Stimulated activated CD4-positive, alpha-beta T cell treated with anti-CD3 and anti-CD28 coated beads, Interleukin-1b, Interleukin-23, amount 100 ng/mL, for 24 hours (primary cell): Measurements from ENCODE around the gene IRF2BPL.

ENCODE experiments used
- DNase-seq, 4 experiments: peaks; one replicate each; pipeline ENCODE4 v3.0.0-alpha.2; 2020; ENCODE audit warnings: low read depth in 4 of 4, low spot score in 1 of 4

IRF2BPL gene

DNA sequence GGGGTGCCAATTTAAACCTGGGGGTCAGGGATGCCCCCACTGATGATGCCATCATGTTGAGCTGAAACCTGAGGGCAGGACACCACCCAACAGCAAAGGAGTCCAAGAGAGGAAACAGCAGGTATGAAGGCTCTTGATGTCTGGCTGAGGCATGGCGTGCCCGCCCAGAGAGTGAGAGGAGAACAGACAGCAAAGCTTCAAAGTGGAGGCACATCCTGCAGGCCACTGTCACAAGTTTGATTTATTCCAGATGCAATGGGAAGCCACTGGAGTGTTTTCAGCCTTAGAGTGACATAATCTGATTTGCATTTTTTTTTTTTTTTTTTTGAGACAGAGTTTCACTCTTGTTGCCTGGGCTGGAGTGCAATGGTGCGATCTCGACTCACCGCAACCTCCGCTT is 34.8 kb downstream of the IRF2BPL start:
- DNase-seq = no peak

GRCh38 chr14:76990084-76990483 is 38.4 kb downstream of the IRF2BPL start:
- no peak for DNase-seq

DNA sequence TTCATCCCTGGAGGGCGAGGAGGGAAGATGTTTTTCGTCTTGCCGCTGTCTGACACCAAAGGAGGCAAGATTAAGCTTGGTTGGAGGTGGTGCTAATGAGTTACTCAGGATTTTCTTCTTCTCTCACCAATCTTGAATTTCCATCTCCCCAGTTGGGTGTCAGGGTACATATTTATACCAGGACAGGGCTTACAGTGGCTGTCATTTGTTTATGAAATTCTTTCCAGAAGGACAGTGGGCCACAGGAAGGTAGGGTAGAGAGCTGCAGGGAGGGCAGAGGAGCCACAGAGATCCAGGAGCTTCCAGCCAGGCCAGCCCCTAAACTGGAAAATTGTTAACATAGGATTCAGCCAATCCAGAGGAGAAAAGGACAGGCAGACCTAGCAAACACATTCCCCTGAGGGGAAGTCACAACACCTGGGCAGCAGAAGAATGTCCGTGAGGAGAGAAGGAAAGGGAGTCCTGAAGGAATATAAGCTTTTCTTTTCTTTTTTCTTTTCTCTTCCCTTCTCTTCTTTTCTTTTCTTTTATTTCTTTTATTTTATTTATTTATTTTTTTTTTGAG is 40.5 kb downstream of the IRF2BPL start:
- DNase-seq = no peak

DNA sequence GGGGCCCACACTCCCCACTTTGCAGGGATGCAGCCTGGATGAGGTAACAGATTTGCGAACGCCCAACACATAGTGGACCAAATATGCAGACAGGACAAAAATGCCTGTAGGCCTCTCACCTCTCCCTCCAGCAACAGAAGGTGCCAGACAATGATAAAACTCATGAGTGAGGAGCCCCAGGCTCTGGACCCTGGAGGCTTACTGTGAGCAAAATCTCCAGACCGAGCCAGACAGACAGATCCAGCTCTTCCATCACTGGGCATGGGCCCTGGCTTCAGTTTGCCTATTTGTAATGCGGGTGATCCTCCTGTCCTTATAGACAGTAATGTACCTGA is 42.3 kb downstream of the IRF2BPL start:
- no peak for DNase-seq

GRCh38 chr14:76985540-76986230 is 42.8 kb downstream of the IRF2BPL start:
- no peak for DNase-seq

DNA sequence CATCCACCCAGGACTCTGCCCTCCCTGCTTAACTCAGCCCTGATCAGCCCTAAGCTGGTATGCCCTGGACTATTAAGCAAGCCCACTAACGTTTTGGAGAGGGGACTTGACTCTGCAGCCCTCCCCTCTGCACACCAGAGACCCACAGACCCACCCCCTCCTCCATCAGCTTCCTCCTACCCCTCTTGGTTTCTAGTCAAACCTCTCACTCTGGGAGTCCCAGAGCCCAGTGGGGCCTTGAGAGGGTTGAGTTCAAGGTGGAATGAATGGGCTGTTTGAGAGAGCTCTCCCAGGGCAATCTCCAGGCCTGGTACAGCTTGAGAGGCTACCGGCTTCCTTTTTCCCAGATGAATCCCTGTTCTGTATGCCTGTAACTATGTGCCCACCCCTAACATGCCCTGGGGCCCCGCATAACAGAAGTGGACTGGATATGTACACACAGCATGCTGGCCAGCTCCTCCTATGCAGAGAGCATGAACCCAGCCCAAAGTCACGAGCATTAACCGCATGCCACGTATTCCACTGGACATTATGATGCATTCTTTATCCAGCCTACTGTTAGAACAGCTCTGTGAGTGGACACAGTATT is 43.6 kb downstream of the IRF2BPL start:
- DNase-seq = no peak

DNA sequence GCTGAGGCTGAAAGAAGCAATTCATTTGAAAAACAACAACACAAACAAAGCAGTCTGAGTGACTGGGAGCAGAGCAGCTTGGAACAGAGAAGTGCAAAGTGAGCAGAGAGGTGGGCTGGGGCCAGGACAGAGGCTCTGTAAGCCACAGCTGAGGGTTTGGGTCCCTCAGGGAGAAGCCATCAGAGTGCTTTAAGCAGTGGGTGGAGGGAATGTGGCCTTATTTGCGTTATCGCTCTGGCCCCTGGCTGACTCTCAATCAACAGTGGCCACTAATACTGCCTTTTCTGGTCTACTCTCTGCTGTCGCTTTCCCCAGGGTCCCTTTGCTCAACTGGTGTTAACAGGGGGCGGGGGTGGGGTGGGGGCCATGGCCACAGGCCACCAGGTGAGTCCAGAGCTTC is 44.2 kb downstream of the IRF2BPL start:
- DNase-seq = no peak

- no peak for DNase-seq
Measured at GRCh38 chr14:76981670-76982069, 46.8 kb downstream of the IRF2BPL start.

DNA sequence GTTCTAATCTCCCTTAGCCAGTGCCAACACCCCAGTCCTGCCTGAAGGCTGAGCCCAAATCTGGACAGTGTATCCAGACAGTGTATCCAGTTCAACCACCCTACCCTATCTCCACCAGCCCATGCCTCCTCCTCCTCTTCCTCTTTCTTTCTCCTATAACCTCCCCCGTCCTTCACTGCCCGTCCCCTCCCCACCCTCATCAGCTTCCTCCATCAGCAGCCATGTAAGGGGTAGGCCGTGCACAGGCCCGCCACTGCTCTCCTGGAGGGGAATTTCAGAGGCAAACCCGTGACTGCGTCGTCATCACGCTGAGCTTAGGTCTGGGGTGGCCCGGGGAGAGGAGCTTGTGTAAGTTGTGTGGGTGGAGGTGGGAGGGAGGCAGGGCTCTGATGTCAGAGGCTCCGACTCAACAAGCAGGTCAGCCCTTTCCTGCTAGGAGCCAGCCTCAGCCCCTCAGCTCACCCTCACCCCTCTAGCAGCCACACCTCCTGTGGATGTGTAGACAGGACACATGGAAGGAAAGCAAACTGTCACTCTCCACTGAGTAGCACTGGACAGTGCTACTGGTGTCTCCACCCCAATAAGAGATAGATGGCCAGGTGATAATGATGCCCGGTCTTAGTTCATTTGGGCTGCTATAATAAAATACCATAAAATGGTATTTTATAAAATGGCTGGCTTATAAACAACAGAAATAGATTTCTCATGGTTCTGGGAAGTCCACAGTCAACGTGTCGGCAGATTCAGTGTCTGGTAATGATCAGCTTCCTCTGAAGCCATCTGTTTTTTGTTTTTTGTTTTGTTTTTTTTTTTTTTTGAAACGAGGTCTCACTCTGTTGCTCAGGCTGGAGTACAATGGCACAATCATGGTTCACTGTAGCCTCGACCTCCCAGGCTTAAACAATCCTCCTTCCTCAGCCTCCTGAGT is 50.5 kb downstream of the IRF2BPL start:
- peak; percentile 60 to 82 (median 72) for DNase-seq

- no peak for DNase-seq
Measured at GRCh38 chr14:76976240-76977005, 52.1 kb downstream of the IRF2BPL start.

- no peak for DNase-seq
Measured at GRCh38 chr14:76975812-76976211, 52.7 kb downstream of the IRF2BPL start.

DNA sequence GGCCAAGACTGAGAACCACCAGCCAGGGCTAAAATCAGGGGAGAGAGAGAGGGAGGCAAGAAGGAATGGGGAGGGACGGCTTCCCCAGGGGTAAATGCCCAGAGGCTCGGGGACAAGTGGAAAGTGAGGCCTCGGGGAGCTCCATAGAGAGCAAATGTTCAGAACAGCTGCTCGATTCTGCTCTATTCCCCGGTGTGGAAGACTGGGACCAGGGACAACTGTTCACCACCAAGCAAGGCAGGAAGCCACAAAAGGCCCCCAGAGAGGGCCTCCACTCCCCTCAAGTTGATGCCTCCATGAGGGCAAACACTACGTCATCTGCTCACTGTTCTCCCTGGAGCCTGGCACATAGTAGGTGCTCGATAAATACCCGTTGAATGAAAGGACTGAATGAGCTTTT is 53.5 kb downstream of the IRF2BPL start:
- no peak for DNase-seq
